ENCODE measurements around the gene KLK2.

Gene KLK2

DNA sequence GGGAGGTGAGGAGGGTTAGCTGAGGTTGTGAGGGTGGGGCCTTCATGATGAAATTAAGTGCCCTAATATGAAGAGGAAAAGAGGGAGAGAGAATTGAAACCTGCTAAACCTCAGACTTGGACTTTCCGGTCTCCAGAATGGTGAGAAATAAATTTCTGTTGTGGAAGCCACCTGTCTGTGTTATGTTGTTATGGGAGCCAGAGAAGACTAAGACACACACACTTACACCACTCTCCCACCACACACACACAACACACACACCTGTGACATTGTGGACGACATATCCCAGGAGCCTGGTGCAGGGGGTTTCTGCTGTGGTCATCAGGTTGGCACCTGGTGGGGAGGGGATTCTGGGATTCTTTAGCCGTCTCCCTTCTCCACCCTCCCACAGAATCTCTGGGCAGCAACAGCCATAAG lies 24.0 kb downstream of the KLK2 start:
- no peak for DNase-seq (ENCODE audit: extremely low read depth, low read depth)
- no peak overlapping the region for H3K4me3 ChIP-seq (replicated peaks; ENCODE audit: low read depth, low read length)
- TF ChIP-seq, protein P1, sequence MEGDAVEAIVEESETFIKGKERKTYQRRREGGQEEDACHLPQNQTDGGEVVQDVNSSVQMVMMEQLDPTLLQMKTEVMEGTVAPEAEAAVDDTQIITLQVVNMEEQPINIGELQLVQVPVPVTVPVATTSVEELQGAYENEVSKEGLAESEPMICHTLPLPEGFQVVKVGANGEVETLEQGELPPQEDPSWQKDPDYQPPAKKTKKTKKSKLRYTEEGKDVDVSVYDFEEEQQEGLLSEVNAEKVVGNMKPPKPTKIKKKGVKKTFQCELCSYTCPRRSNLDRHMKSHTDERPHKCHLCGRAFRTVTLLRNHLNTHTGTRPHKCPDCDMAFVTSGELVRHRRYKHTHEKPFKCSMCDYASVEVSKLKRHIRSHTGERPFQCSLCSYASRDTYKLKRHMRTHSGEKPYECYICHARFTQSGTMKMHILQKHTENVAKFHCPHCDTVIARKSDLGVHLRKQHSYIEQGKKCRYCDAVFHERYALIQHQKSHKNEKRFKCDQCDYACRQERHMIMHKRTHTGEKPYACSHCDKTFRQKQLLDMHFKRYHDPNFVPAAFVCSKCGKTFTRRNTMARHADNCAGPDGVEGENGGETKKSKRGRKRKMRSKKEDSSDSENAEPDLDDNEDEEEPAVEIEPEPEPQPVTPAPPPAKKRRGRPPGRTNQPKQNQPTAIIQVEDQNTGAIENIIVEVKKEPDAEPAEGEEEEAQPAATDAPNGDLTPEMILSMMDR (IDR thresholded peaks at IDR 0.05; ENCODE audit: low read depth, low read length, missing control alignments): no peak

- no peak for DNase-seq (ENCODE audit: extremely low read depth, low read depth)
- H3K4me3 ChIP-seq (replicated peaks; ENCODE audit: low read depth, low read length): no peak overlapping the region
- TF ChIP-seq, protein P1 (IDR thresholded peaks at IDR 0.05; ENCODE audit: low read depth, low read length, missing control alignments): no peak
Observed at GRCh38 chr19:50897612-50898011, 24.4 kb downstream of the KLK2 start.

- TF ChIP-seq, protein P1 (IDR thresholded peaks at IDR 0.05; ENCODE audit: low read depth, low read length, missing control alignments): no peak
- H3K4me3 ChIP-seq (replicated peaks; ENCODE audit: low read depth, low read length): no peak overlapping the region
- no peak for DNase-seq (ENCODE audit: extremely low read depth, low read depth)
Observed at GRCh38 chr19:50898018-50898417, 24.8 kb downstream of the KLK2 start.

DNA sequence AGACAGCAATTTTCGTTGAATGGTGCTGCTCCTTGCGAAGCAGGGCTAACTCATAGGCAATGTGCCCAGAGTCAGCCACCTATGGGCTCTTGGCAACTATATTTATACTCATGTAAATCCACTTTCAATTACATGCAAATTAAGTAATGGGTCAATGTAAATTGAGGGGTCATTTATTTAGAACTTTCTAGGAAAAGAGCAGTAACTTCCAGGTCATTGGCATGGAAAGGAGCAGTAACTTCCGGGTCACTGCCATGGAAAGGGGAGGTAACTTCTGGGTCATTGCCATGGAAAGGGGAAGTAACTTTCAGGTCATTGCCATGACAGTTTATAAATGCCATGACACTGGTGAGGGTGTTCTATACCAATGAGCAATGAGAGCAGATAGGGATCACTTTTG lies 26.3 kb downstream of the KLK2 start:
- no peak for DNase-seq (ENCODE audit: extremely low read depth, low read depth)
- no peak overlapping the region for H3K4me3 ChIP-seq (replicated peaks; ENCODE audit: low read depth, low read length)
- TF ChIP-seq, protein P1 (IDR thresholded peaks at IDR 0.05; ENCODE audit: low read depth, low read length, missing control alignments): no peak

- no peak for DNase-seq (ENCODE audit: extremely low read depth, low read depth)
- TF ChIP-seq, protein P1 (IDR thresholded peaks at IDR 0.05; ENCODE audit: low read depth, low read length, missing control alignments): no peak
- no peak overlapping the region for H3K4me3 ChIP-seq (replicated peaks; ENCODE audit: low read depth, low read length)
Observed at GRCh38 chr19:50902640-50903039, 29.4 kb downstream of the KLK2 start.

GRCh38 chr19:50906217-50906616 lies 33.0 kb downstream of the KLK2 start:
- DNase-seq (ENCODE audit: extremely low read depth, low read depth): no peak
- TF ChIP-seq, protein P1 (IDR thresholded peaks at IDR 0.05; ENCODE audit: low read depth, low read length, missing control alignments): peak; percentile 53
- H3K4me3 ChIP-seq (replicated peaks; ENCODE audit: low read depth, low read length): no peak overlapping the region

DNA sequence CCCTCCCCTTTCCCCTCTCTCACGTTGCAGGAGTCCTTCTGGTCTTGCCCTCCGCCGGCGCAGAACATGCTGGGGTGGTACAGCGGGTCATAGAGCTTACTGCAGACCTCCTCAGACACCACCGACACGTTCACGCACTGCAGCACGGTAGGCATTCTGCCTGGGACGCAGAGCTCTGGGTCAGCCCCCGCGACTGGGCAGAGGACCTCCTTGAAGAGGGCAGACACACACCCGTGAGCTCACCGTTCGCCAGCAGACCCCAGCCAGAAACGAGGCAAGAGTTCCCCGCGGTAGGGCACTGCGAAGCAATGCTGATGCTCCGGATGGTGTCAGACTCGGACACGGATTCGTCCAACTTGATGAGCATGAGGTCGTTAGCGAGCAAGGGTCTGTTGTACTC lies 35.1 kb downstream of the KLK2 start:
- TF ChIP-seq, protein P1 (IDR thresholded peaks at IDR 0.05; ENCODE audit: low read depth, low read length, missing control alignments): no peak
- H3K4me3 ChIP-seq (replicated peaks; ENCODE audit: low read depth, low read length): no peak overlapping the region
- DNase-seq (ENCODE audit: extremely low read depth, low read depth): no peak
